HepG2 (cell line): ENCODE data around the gene ZNF865. TPM values are rescaled to one million over a fixed set of nuclear protein-coding genes. Genes with fewer than 3 reads are reported as not detected.

ENCODE experiments used
- CEBPG ChIP-seq: IDR thresholded peaks from 2 replicates; pipeline ENCODE4 v1.6.1; 2016
- FOXM1 ChIP-seq: sonication (generic); formaldehyde crosslinking; IDR thresholded peaks from 2 replicates; pipeline ENCODE4 v1.5.0; 2020; ENCODE audit warnings: missing genetic modification reagents
- NFKB2 ChIP-seq: sonication (generic); formaldehyde crosslinking; IDR thresholded peaks from 2 replicates; pipeline ENCODE4 v1.4.0; 2020; ENCODE audit warnings: missing genetic modification reagents, borderline replicate concordance
- NPAS2 ChIP-seq: sonication (generic); formaldehyde crosslinking; IDR thresholded peaks from 2 replicates; pipeline ENCODE4 v1.8.0; 2022; ENCODE audit warnings: mild to moderate bottlenecking, missing genetic modification reagents, borderline replicate concordance
- POLR2AphosphoS5 ChIP-seq: IDR thresholded peaks from 2 replicates; pipeline ENCODE4 v1.6.1; 2012; ENCODE audit warnings: low read depth, low read length
- RFXANK ChIP-seq: IDR thresholded peaks from 2 replicates; pipeline ENCODE4 v1.6.1; 2016
- SAP130 ChIP-seq: IDR thresholded peaks from 2 replicates; pipeline ENCODE4 v1.6.1; 2016; ENCODE audit warnings: low read depth
- SIX4 ChIP-seq: sonication (generic); formaldehyde crosslinking; IDR thresholded peaks from 2 replicates; pipeline ENCODE4 v1.4.0; 2020; ENCODE audit warnings: missing genetic modification reagents
- SPEN ChIP-seq: sonication (generic); formaldehyde crosslinking; IDR thresholded peaks from 2 replicates; pipeline ENCODE4 v1.5.1; 2020; ENCODE audit warnings: low read depth, mild to moderate bottlenecking, missing genetic modification reagents
- TEAD3 ChIP-seq: optimal IDR thresholded peaks from 2 replicates; pipeline ENCODE3; 2016; ENCODE audit warnings: borderline replicate concordance
- ZKSCAN5 ChIP-seq: sonication (generic); formaldehyde crosslinking; IDR thresholded peaks from 2 replicates; pipeline ENCODE4 v1.5.1; 2020; ENCODE audit warnings: mild to moderate bottlenecking, missing genetic modification reagents
- ZNF33A ChIP-seq: sonication (generic); formaldehyde crosslinking; IDR thresholded peaks from 2 replicates; pipeline ENCODE4 v1.5.1; 2020; ENCODE audit warnings: missing genetic modification reagents, mild to moderate bottlenecking, moderate library complexity, borderline replicate concordance
- ZNF792 ChIP-seq: IDR thresholded peaks from 2 replicates; pipeline ENCODE4 v1.6.1; 2016
- ZSCAN29 ChIP-seq: sonication (generic); formaldehyde crosslinking; conservative IDR thresholded peaks from 2 replicates; pipeline ENCODE4 v1.4.0; 2020; ENCODE audit warnings: mild to moderate bottlenecking, missing genetic modification reagents
- polyA plus RNA-seq, 8 experiments: library from polyadenylated mRNA; depleted of rRNA in 3 of 8; stranded (reverse) in 7 of 8; unstranded in 1 of 8; fragments of >200 nt; fragmentation: Illumina TruSeq in 4 of 8; extraction: Trizol in 4 of 8; gene quantifications; 2 replicates each; pipeline versions ENCODE4 v1.2.1 to v1.2.3, GENCODE V29; 2011 to 2016; ENCODE audit warnings: low read depth in 4 of 8, missing spikeins in 1 of 8, mixed read lengths in 1 of 8; ENCODE audit not compliant: insufficient read depth in 1 of 8
- total RNA-seq, 5 experiments: library from RNA; depleted of rRNA; stranded (reverse); fragments of >200 nt; fragmentation: Illumina TruSeq; extraction: Trizol; gene quantifications; 2 replicates each; pipeline ENCODE4 v1.2.3, GENCODE V29; 2016; ENCODE audit warnings: low read depth in 1 of 5
- TF ChIP-seq, protein P1 (sequence below): sonication (generic); formaldehyde crosslinking; conservative IDR thresholded peaks from 2 replicates; pipeline ENCODE4 v1.4.0; 2020; ENCODE audit warnings: missing genetic modification reagents
- TF ChIP-seq, protein P2 (sequence below): sonication (generic); formaldehyde crosslinking; IDR thresholded peaks from 2 replicates; pipeline ENCODE4 v1.8.1; 2023; ENCODE audit warnings: mild to moderate bottlenecking, missing genetic modification reagents
- TF ChIP-seq, protein P3 (sequence below): sonication (generic); formaldehyde crosslinking; IDR thresholded peaks from 2 replicates; pipeline ENCODE4 v1.5.0; 2020; ENCODE audit warnings: mild to moderate bottlenecking, missing genetic modification reagents
- TF ChIP-seq, protein P4 (sequence below): sonication (generic); formaldehyde crosslinking; IDR thresholded peaks from 2 replicates; pipeline ENCODE4 v1.5.1; 2020; ENCODE audit warnings: mild to moderate bottlenecking, moderate library complexity, missing genetic modification reagents
- TF ChIP-seq, protein P5 (sequence below): IDR thresholded peaks from 2 replicates; pipeline ENCODE4 v1.6.1; 2018; ENCODE audit warnings: missing genetic modification reagents
- TF ChIP-seq, protein P6 (sequence below), 2 experiments: IDR thresholded peaks; 2 replicates each; pipeline ENCODE4 v1.6.1; 2011 to 2012; ENCODE audit warnings: low read length in 2 of 2, borderline replicate concordance in 1 of 2, low read depth in 1 of 2, mild to moderate bottlenecking in 1 of 2, moderate library complexity in 1 of 2

Gene ZNF865
- total and polyA plus RNA-seq, 2 of the 13 experiments (the other 11 are each of a cell fraction or from before 2014, with no cell fraction given): 0.93 to 1.0 TPM

DNA sequence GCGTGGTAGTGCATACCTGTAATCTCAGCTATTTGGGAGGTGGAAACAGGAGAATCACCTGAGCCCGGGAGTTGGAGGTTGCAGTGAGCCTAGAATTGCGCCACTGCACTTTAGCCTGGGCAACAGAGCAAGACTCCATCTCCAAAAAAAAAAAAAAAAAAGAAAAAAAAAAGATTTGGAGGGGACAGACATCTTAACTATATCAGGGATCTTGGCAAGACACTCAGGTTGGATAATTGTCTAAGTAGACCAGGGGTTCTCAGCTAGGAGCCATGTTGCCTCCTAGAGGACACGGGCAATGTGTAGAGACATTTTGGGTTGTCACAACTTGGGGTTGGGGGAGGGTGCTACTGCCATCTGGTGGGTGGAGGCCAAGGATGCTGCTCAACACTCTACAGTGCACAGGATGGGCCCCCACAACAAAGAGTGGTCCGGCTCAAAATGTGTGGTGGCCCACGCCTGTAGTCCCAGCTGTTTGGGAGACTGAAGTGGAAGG lies 33.5 kb downstream of the ZNF865 start (continued):
- TF ChIP-seq ZNF792 (CRISPR knock-in tag) (no peak; the same call in 1 of the 2 replicates), ZSCAN29 (CRISPR knock-in tag) (no peak), FOXM1 (no peak), ZNF33A (no peak), NPAS2 (CRISPR knock-in tag) (no peak), SPEN (CRISPR knock-in tag) (no peak), SAP130 (CRISPR knock-in tag) (peak; percentile 55), POLR2AphosphoS5 (peak; percentile 21; the same call in 1 of the 2 replicates), ZKSCAN5 (CRISPR knock-in tag) (no peak), RFXANK (CRISPR knock-in tag) (no peak), CEBPG (CRISPR knock-in tag) (no peak), NFKB2 (CRISPR knock-in tag) (no peak), TEAD3 (CRISPR knock-in tag) (peak; percentile 18), SIX4 (CRISPR knock-in tag) (no peak)
- TF ChIP-seq, protein P1, sequence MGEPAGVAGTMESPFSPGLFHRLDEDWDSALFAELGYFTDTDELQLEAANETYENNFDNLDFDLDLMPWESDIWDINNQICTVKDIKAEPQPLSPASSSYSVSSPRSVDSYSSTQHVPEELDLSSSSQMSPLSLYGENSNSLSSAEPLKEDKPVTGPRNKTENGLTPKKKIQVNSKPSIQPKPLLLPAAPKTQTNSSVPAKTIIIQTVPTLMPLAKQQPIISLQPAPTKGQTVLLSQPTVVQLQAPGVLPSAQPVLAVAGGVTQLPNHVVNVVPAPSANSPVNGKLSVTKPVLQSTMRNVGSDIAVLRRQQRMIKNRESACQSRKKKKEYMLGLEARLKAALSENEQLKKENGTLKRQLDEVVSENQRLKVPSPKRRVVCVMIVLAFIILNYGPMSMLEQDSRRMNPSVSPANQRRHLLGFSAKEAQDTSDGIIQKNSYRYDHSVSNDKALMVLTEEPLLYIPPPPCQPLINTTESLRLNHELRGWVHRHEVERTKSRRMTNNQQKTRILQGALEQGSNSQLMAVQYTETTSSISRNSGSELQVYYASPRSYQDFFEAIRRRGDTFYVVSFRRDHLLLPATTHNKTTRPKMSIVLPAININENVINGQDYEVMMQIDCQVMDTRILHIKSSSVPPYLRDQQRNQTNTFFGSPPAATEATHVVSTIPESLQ (CRISPR knock-in tag): no peak
- TF ChIP-seq, protein P2, sequence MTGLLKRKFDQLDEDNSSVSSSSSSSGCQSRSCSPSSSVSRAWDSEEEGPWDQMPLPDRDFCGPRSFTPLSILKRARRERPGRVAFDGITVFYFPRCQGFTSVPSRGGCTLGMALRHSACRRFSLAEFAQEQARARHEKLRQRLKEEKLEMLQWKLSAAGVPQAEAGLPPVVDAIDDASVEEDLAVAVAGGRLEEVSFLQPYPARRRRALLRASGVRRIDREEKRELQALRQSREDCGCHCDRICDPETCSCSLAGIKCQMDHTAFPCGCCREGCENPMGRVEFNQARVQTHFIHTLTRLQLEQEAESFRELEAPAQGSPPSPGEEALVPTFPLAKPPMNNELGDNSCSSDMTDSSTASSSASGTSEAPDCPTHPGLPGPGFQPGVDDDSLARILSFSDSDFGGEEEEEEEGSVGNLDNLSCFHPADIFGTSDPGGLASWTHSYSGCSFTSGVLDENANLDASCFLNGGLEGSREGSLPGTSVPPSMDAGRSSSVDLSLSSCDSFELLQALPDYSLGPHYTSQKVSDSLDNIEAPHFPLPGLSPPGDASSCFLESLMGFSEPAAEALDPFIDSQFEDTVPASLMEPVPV: no peak
- TF ChIP-seq, protein P3, sequence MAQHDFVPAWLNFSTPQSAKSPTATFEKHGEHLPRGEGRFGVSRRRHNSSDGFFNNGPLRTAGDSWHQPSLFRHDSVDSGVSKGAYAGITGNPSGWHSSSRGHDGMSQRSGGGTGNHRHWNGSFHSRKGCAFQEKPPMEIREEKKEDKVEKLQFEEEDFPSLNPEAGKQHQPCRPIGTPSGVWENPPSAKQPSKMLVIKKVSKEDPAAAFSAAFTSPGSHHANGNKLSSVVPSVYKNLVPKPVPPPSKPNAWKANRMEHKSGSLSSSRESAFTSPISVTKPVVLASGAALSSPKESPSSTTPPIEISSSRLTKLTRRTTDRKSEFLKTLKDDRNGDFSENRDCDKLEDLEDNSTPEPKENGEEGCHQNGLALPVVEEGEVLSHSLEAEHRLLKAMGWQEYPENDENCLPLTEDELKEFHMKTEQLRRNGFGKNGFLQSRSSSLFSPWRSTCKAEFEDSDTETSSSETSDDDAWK (CRISPR knock-in tag): no peak
- TF ChIP-seq, protein P4, sequence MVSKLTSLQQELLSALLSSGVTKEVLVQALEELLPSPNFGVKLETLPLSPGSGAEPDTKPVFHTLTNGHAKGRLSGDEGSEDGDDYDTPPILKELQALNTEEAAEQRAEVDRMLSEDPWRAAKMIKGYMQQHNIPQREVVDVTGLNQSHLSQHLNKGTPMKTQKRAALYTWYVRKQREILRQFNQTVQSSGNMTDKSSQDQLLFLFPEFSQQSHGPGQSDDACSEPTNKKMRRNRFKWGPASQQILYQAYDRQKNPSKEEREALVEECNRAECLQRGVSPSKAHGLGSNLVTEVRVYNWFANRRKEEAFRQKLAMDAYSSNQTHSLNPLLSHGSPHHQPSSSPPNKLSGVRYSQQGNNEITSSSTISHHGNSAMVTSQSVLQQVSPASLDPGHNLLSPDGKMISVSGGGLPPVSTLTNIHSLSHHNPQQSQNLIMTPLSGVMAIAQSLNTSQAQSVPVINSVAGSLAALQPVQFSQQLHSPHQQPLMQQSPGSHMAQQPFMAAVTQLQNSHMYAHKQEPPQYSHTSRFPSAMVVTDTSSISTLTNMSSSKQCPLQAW (CRISPR knock-in tag): no peak
- TF ChIP-seq, protein P5, sequence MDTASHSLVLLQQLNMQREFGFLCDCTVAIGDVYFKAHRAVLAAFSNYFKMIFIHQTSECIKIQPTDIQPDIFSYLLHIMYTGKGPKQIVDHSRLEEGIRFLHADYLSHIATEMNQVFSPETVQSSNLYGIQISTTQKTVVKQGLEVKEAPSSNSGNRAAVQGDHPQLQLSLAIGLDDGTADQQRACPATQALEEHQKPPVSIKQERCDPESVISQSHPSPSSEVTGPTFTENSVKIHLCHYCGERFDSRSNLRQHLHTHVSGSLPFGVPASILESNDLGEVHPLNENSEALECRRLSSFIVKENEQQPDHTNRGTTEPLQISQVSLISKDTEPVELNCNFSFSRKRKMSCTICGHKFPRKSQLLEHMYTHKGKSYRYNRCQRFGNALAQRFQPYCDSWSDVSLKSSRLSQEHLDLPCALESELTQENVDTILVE (CRISPR knock-in tag): no peak
- TF ChIP-seq, protein P6, sequence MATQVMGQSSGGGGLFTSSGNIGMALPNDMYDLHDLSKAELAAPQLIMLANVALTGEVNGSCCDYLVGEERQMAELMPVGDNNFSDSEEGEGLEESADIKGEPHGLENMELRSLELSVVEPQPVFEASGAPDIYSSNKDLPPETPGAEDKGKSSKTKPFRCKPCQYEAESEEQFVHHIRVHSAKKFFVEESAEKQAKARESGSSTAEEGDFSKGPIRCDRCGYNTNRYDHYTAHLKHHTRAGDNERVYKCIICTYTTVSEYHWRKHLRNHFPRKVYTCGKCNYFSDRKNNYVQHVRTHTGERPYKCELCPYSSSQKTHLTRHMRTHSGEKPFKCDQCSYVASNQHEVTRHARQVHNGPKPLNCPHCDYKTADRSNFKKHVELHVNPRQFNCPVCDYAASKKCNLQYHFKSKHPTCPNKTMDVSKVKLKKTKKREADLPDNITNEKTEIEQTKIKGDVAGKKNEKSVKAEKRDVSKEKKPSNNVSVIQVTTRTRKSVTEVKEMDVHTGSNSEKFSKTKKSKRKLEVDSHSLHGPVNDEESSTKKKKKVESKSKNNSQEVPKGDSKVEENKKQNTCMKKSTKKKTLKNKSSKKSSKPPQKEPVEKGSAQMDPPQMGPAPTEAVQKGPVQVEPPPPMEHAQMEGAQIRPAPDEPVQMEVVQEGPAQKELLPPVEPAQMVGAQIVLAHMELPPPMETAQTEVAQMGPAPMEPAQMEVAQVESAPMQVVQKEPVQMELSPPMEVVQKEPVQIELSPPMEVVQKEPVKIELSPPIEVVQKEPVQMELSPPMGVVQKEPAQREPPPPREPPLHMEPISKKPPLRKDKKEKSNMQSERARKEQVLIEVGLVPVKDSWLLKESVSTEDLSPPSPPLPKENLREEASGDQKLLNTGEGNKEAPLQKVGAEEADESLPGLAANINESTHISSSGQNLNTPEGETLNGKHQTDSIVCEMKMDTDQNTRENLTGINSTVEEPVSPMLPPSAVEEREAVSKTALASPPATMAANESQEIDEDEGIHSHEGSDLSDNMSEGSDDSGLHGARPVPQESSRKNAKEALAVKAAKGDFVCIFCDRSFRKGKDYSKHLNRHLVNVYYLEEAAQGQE (IDR thresholded peaks at IDR 0.05; ENCODE audit: borderline replicate concordance in 1 of 2, low read depth in 1 of 2, low read length in 2 of 2): no peak
